GM18858 (cell line): Measurements from ENCODE around the gene DNAJB1.

Experiments used
- ATAC-seq: cut with Tn5 transposase; IDR thresholded peaks from one replicate; pipeline ENCODE4 v1.9.1; 2021; ENCODE audit not compliant: unreplicated experiment

DNAJB1 gene

GRCh38 chr19:14473978-14474578, 44.1 kb downstream of the DNAJB1 start:
- ATAC-seq, result no peak

DNA sequence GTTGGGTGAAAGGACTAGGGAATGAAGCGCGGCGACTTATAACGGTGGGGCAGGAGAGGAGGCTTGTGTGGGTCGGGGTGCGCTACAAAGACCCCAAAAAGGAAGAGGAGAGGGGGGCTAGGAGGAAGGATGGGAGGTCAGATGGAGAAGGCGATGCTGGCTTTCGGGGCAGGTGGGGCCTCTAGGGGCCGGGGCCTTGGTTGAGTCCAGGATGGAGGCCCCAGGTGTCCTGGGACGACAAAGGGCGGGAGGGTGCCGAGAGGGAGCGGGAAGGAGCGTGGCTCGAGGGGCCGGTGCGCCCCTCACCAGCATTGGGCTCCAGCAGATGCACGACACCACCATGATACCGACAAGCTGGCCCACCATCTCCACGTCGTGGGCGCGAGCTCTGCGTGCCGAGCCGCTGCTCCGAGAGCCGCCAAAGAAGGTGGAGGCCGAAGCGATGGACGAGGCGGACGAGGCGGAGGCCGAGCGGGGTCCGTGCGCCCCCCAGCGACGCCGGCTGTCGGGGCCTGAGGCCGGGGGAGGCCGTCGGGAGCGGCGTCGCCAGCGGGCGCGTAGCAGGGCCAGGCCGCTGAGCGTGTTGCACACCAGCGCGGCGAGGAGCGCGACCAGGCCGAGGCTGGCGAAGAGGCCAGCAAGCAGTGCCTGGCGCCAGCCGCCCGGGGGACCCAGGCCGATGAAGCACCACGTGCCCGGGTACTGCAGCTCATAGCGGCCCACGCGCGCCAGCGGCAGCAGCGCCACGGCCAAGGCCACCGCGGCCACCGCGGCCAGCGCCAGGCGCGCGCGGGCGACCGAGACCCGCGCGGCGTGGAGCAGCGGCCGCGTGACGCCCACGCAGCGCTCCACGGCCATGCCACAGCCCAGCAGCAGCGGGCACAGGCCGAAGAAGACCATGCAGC, 44.9 kb downstream of the DNAJB1 start:
- ATAC-seq, result no peak

- no peak for ATAC-seq
Measured at GRCh38 chr19:14472202-14472938, 45.8 kb downstream of the DNAJB1 start.

DNA sequence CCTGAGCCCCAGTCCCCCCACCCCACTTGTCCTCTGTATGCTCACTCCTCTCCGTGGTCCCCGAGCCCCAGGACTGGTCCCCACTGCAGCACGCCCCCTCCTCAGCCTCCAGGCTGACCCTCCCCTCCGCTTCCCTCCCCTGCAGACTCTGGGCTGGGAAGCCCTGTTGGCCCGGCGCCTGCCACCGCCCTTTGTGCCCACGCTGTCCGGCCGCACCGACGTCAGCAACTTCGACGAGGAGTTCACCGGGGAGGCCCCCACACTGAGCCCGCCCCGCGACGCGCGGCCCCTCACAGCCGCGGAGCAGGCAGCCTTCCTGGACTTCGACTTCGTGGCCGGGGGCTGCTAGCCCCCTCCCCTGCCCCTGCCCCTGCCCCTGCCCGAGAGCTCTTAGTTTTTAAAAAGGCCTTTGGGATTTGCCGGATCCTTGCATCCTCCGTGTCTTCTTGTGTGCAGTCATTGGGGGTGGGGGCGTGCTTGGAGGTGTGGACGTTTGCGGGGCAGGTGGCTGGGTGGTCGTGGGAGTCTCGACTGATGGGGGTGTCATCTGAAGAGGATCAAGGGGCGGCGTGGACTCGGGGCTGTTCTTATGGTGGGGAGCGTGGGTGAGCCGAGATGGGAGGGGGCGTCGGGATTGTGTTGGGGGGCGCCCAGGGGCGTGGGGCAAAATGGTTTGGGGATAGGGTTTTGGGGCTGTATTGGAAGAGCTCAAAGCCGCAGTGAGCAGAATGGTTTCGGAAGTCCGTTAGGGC, 46.6 kb downstream of the DNAJB1 start:
- ATAC-seq, result no peak

DNA sequence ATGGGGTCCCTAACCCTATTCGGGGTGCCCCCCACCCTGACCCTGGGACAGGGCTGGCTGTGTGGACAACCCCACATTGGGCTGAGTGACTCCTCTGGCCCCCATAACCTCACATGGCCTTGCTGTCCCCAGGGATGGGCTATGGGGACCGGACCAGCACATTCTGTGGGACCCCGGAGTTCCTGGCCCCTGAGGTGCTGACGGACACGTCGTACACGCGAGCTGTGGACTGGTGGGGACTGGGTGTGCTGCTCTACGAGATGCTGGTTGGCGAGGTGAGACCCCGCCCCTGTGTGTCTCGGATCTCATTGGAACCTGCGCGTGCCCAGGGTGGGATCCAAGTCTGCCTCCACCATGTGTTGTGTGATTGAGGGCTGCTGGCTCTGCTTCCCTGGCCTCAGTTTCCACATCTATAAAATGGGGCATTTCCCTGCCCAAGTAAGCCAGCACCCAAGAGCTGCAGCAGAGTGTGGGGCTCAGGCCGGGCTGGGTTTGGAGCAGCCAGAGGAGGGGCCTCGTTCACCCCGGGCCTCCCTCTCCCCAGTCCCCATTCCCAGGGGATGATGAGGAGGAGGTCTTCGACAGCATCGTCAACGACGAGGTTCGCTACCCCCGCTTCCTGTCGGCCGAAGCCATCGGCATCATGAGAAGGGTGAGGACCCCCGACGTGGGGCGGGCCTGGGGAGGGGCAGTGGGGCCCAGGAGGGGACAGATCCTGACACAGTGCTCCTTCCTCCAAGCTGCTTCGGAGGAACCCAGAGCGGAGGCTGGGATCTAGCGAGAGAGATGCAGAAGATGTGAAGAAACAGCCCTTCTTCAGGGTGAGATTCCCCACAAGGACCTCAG, 47.9 kb downstream of the DNAJB1 start:
- ATAC-seq, result no peak

DNA sequence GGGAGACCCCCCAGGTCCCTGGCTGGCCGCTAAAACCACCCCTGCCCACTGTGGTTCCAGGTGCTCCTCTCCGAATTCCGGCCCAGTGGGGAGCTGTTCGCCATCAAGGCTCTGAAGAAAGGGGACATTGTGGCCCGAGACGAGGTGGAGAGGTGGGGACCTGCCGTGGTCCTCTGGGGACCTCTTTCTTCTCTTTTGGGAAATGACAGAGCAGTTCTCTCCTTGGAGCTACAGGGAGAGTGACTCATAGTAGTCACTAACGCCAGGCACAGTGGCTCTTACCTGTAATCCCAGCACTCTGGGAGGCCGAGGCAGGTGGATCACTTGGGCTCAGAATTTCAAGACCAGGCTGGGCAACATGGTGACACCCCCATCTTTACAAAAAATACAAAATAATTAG, 50.4 kb downstream of the DNAJB1 start:
- ATAC-seq, result no peak

DNA sequence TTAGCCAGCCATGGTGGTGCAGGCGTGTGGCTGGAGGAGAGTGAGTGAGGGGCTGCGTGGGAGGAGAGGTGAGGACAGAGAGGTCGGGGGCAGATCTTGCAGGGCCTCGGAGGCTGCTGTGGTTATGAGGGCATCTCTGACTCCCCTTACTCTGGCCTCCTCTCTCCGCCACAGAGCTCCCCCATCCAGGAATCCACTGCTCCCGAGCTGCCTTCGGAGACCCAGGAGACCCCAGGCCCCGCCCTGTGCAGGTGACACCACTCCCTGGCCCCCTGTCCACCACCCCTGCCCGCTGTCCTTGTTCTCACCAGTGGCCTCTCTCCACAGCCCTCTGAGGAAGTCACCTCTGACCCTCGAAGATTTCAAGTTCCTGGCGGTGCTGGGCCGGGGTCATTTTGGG, 50.8 kb downstream of the DNAJB1 start:
- ATAC-seq, result no peak
